ENCODE measurements around the gene SH3BP4.

- no peak for TF ChIP-seq POLR2A (IDR thresholded peaks at IDR 0.05)
- TF ChIP-seq CTCF (IDR thresholded peaks at IDR 0.05): no peak
- TF ChIP-seq POLR2AphosphoS5 (IDR thresholded peaks at IDR 0.05): no peak
- no peak for TF ChIP-seq EP300 (IDR thresholded peaks at IDR 0.05)
Measured at GRCh38 chr2:235047171-235048160, 95.6 kb downstream of the SH3BP4 start.
